Measurements from ENCODE around the gene COMMD10. TPM values are rescaled to one million over a fixed set of nuclear protein-coding genes. Genes with fewer than 3 reads are reported as not detected.

Gene COMMD10
- 10 to 100 TPM; 21.7 to 24.4 TPM for total RNA-seq

GRCh38 chr5:116084871-116085715 lies at the start of gene COMMD10:
Gene COMMD10 (plus strand): TSS chr5:116085025.
- Mint-ChIP-seq H3K4me1 (ENCODE audit: low read depth) (peaks cover 32% of the 10 kb centered on the region), H3K9me3 (ENCODE audit: insufficient read depth) (no peaks in the 10 kb centered on the region), H3K27me3 (ENCODE audit: low read depth) (no peaks in the 10 kb centered on the region), H3K27ac (peak within 1 kb of the TSS; percentile 95), H3K36me3 (ENCODE audit: low read depth) (peaks cover 30% of the 10 kb centered on the region), H3K4me3 (peak within 1 kb of the TSS; percentile 85)
- CTCF ChIA-PET = interaction anchor here (0.9 to 1.7 kb wide), 2 partner anchors 10 to 51 kb away, joined by 3 to 6 read pairs; no protein-coding TSS in a partner anchor
- POLR2A ChIA-PET = no interaction called here
- DNase-seq (peak; percentile 82), ATAC-seq (peak; percentile 93)

GRCh38 chr5:116035123-116035522 lies 49.7 kb upstream of the COMMD10 start:
- Mint-ChIP-seq H3K27me3 (ENCODE audit: low read depth) (peaks cover 12% of the 10 kb centered on the region), H3K9me3 (ENCODE audit: insufficient read depth) (no peaks in the 10 kb centered on the region), H3K27ac (no peak overlapping the region), H3K4me1 (ENCODE audit: low read depth) (peaks cover 32% of the 10 kb centered on the region), H3K36me3 (ENCODE audit: low read depth) (no peaks in the 10 kb centered on the region), H3K4me3 (no peak overlapping the region)
- ATAC-seq (no peak), DNase-seq (no peak)
- ChIA-PET POLR2A (no interaction called here), CTCF (interaction anchor here (1.1 kb wide), 2 partner anchors 16 to 56 kb away, joined by 3 read pairs; no protein-coding TSS in a partner anchor)

- POLR2A ChIA-PET = no interaction called here
- ATAC-seq = no peak
- H3K9me3 Mint-ChIP-seq (ENCODE audit: insufficient read depth) = no peaks in the 10 kb centered on the region
- H3K4me3 Mint-ChIP-seq = no peak overlapping the region
- H3K4me1 Mint-ChIP-seq (ENCODE audit: low read depth) = peaks cover 27% of the 10 kb centered on the region
- no peak for DNase-seq
- CTCF ChIA-PET = no interaction called here
- peaks cover 11% of the 10 kb centered on the region for H3K27me3 Mint-ChIP-seq (ENCODE audit: low read depth)
- no peaks in the 10 kb centered on the region for H3K36me3 Mint-ChIP-seq (ENCODE audit: low read depth)
- no peak overlapping the region for H3K27ac Mint-ChIP-seq
Observed at GRCh38 chr5:116037236-116037822, 47.5 kb upstream of the COMMD10 start.

- DNase-seq (peak; percentile 32), ATAC-seq (no peak)
- H3K27ac Mint-ChIP-seq = peak overlapping the region; percentile 48
- ChIA-PET CTCF (interaction anchor here (0.6 to 1.2 kb wide), 2 partner anchors 30 to 415 kb away, joined by 3 to 4 read pairs; no protein-coding TSS in a partner anchor), POLR2A (no interaction called here)
- H3K36me3 Mint-ChIP-seq (ENCODE audit: low read depth) = no peaks in the 10 kb centered on the region
- no peaks in the 10 kb centered on the region for H3K9me3 Mint-ChIP-seq (ENCODE audit: insufficient read depth)
- H3K4me3 Mint-ChIP-seq = no peak overlapping the region
- peaks cover 22% of the 10 kb centered on the region for H3K4me1 Mint-ChIP-seq (ENCODE audit: low read depth)
- H3K27me3 Mint-ChIP-seq (ENCODE audit: low read depth) = peaks cover 10% of the 10 kb centered on the region
Observed at GRCh38 chr5:116038817-116039216, 46.0 kb upstream of the COMMD10 start.

GRCh38 chr5:116042375-116042774 lies 42.5 kb upstream of the COMMD10 start:
- no peaks in the 10 kb centered on the region for H3K36me3 Mint-ChIP-seq (ENCODE audit: low read depth)
- peaks cover 19% of the 10 kb centered on the region for H3K4me1 Mint-ChIP-seq (ENCODE audit: low read depth)
- no peaks in the 10 kb centered on the region for H3K9me3 Mint-ChIP-seq (ENCODE audit: insufficient read depth)
- no peak overlapping the region for H3K27ac Mint-ChIP-seq
- ChIA-PET CTCF (interaction anchor here (1.3 kb wide), 1 partner anchor 26 kb away, joined by 3 read pairs; no protein-coding TSS in a partner anchor), POLR2A (no interaction called here)
- DNase-seq (no peak), ATAC-seq (no peak)
- peaks cover 10% of the 10 kb centered on the region for H3K27me3 Mint-ChIP-seq (ENCODE audit: low read depth)
- H3K4me3 Mint-ChIP-seq = no peak overlapping the region

GRCh38 chr5:116044073-116044472 lies 40.8 kb upstream of the COMMD10 start:
- peaks cover 5% of the 10 kb centered on the region for H3K4me1 Mint-ChIP-seq (ENCODE audit: low read depth)
- H3K36me3 Mint-ChIP-seq (ENCODE audit: low read depth) = no peaks in the 10 kb centered on the region
- POLR2A ChIA-PET = no interaction called here
- H3K27me3 Mint-ChIP-seq (ENCODE audit: low read depth) = peaks cover 6% of the 10 kb centered on the region
- no peaks in the 10 kb centered on the region for H3K9me3 Mint-ChIP-seq (ENCODE audit: insufficient read depth)
- no peak for DNase-seq
- no peak overlapping the region for H3K27ac Mint-ChIP-seq
- no peak overlapping the region for H3K4me3 Mint-ChIP-seq
- CTCF ChIA-PET = no interaction called here
- ATAC-seq = no peak

- CTCF ChIA-PET = no interaction called here
- Mint-ChIP-seq H3K36me3 (ENCODE audit: low read depth) (no peaks in the 10 kb centered on the region), H3K9me3 (ENCODE audit: insufficient read depth) (no peaks in the 10 kb centered on the region), H3K4me1 (ENCODE audit: low read depth) (no peaks in the 10 kb centered on the region), H3K27ac (no peak overlapping the region), H3K27me3 (ENCODE audit: low read depth) (peaks cover 7% of the 10 kb centered on the region), H3K4me3 (no peak overlapping the region)
- ATAC-seq (no peak), DNase-seq (no peak)
- POLR2A ChIA-PET = no interaction called here
Observed at GRCh38 chr5:116045821-116046220, 39.0 kb upstream of the COMMD10 start.

- no peak overlapping the region for H3K27ac Mint-ChIP-seq
- CTCF ChIA-PET = no interaction called here
- no peak overlapping the region for H3K4me3 Mint-ChIP-seq
- no peaks in the 10 kb centered on the region for H3K4me1 Mint-ChIP-seq (ENCODE audit: low read depth)
- H3K36me3 Mint-ChIP-seq (ENCODE audit: low read depth) = no peaks in the 10 kb centered on the region
- peaks cover 12% of the 10 kb centered on the region for H3K27me3 Mint-ChIP-seq (ENCODE audit: low read depth)
- H3K9me3 Mint-ChIP-seq (ENCODE audit: insufficient read depth) = no peaks in the 10 kb centered on the region
- POLR2A ChIA-PET = no interaction called here
- DNase-seq = no peak
- ATAC-seq = no peak
Observed at GRCh38 chr5:116046261-116046660, 38.6 kb upstream of the COMMD10 start.

GRCh38 chr5:116046823-116047222 lies 38.0 kb upstream of the COMMD10 start:
- DNase-seq (no peak), ATAC-seq (no peak)
- H3K27me3 Mint-ChIP-seq (ENCODE audit: low read depth) = peaks cover 12% of the 10 kb centered on the region
- H3K27ac Mint-ChIP-seq = no peak overlapping the region
- no peaks in the 10 kb centered on the region for H3K4me1 Mint-ChIP-seq (ENCODE audit: low read depth)
- H3K4me3 Mint-ChIP-seq = no peak overlapping the region
- ChIA-PET CTCF (no interaction called here), POLR2A (no interaction called here)
- H3K36me3 Mint-ChIP-seq (ENCODE audit: low read depth) = no peaks in the 10 kb centered on the region
- H3K9me3 Mint-ChIP-seq (ENCODE audit: insufficient read depth) = no peaks in the 10 kb centered on the region

- DNase-seq = no peak
- H3K9me3 Mint-ChIP-seq (ENCODE audit: insufficient read depth) = no peaks in the 10 kb centered on the region
- CTCF ChIA-PET = no interaction called here
- peaks cover 19% of the 10 kb centered on the region for H3K27me3 Mint-ChIP-seq (ENCODE audit: low read depth)
- H3K27ac Mint-ChIP-seq = no peak overlapping the region
- H3K36me3 Mint-ChIP-seq (ENCODE audit: low read depth) = no peaks in the 10 kb centered on the region
- H3K4me1 Mint-ChIP-seq (ENCODE audit: low read depth) = no peaks in the 10 kb centered on the region
- ATAC-seq = no peak
- POLR2A ChIA-PET = no interaction called here
- H3K4me3 Mint-ChIP-seq = no peak overlapping the region
Observed at GRCh38 chr5:116058346-116058936, 26.4 kb upstream of the COMMD10 start.

GRCh38 chr5:116062352-116062751 lies 22.5 kb upstream of the COMMD10 start:
- ChIA-PET CTCF (no interaction called here), POLR2A (no interaction called here)
- H3K36me3 Mint-ChIP-seq (ENCODE audit: low read depth) = no peaks in the 10 kb centered on the region
- DNase-seq (no peak), ATAC-seq (no peak)
- H3K27me3 Mint-ChIP-seq (ENCODE audit: low read depth) = peaks cover 33% of the 10 kb centered on the region
- no peaks in the 10 kb centered on the region for H3K9me3 Mint-ChIP-seq (ENCODE audit: insufficient read depth)
- H3K4me1 Mint-ChIP-seq (ENCODE audit: low read depth) = peaks cover 4% of the 10 kb centered on the region
- H3K27ac Mint-ChIP-seq = no peak overlapping the region
- H3K4me3 Mint-ChIP-seq = no peak overlapping the region

- H3K4me1 Mint-ChIP-seq (ENCODE audit: low read depth) = peaks cover 4% of the 10 kb centered on the region
- H3K27me3 Mint-ChIP-seq (ENCODE audit: low read depth) = peaks cover 25% of the 10 kb centered on the region
- CTCF ChIA-PET = no interaction called here
- no peak for ATAC-seq
- DNase-seq = no peak
- H3K36me3 Mint-ChIP-seq (ENCODE audit: low read depth) = no peaks in the 10 kb centered on the region
- POLR2A ChIA-PET = no interaction called here
- no peak overlapping the region for H3K27ac Mint-ChIP-seq
- H3K9me3 Mint-ChIP-seq (ENCODE audit: insufficient read depth) = no peaks in the 10 kb centered on the region
- no peak overlapping the region for H3K4me3 Mint-ChIP-seq
Observed at GRCh38 chr5:116063950-116064349, 20.9 kb upstream of the COMMD10 start.

Measured in activated CD8-positive, alpha-beta T cell treated with anti-CD3 and anti-CD28 coated beads, Interleukin-2, amount 10 ng/mL, durations not matched to agents 7 days and 5 days (primary cell).